Measurements from ENCODE around the gene SREBF2. TPM values are rescaled to one million over a fixed set of nuclear protein-coding genes. Genes with fewer than 3 reads are reported as not detected.

The SREBF2 gene
- total and polyA plus RNA-seq, 9 of the 15 experiments (the other 6 are each of a cell fraction or from before 2014, with no cell fraction given): 1.1 to 84.2 (median 26.9) TPM

GRCh38 chr22:41907436-41908401 is 74.8 kb downstream of the SREBF2 start (continued):
- TF ChIP-seq ZNF561 (CRISPR knock-in tag; conservative IDR thresholded peaks at IDR 0.05) (no peak), ZNF239 (CRISPR knock-in tag; IDR thresholded peaks at IDR 0.05) (no peak), FOXP4 (CRISPR knock-in tag; IDR thresholded peaks at IDR 0.05; ENCODE audit: borderline replicate concordance) (no peak), TAF9B (IDR thresholded peaks at IDR 0.05; ENCODE audit: partially characterized antibody) (no peak), E2F3 (CRISPR knock-in tag; IDR thresholded peaks at IDR 0.05) (no peak), ELF4 (CRISPR knock-in tag; IDR thresholded peaks at IDR 0.05) (no peak), POLR2AphosphoS2 (IDR thresholded peaks at IDR 0.05; ENCODE audit: low read length) (peak; percentile 63), POLR2G (IDR thresholded peaks at IDR 0.05; ENCODE audit: low read depth, low read length) (0 out of 2 replicates have a peak, but pooled peaks have one; percentile 49), TEAD4 (IDR thresholded peaks at IDR 0.05; ENCODE audit: low read length) (no peak), TEAD4 (CRISPR knock-in tag; IDR thresholded peaks at IDR 0.05; ENCODE audit: borderline replicate concordance) (no peak), SMARCA5 (IDR thresholded peaks at IDR 0.05) (no peak)
